GM06990 (cell line): ENCODE data around the gene TUBB2A.
"Not testable (repeated sequence)": the region's sequence is repeated elsewhere in the genome, so short reads cannot be mapped to it uniquely, and the experiment has no call there.

Experiments used
- DNase-seq: peaks from one replicate; pipeline ENCODE4 v3.0.0-alpha.2; 2011; ENCODE audit not compliant: insufficient read length; ENCODE audit errors: extremely low read depth
- H3K27me3 ChIP-seq: replicated peaks from 2 replicates; pipeline ENCODE4 v1.6.0; 2011; ENCODE audit warnings: low read length; ENCODE audit not compliant: control insufficient read depth, insufficient read depth
- H3K36me3 ChIP-seq: 2 replicates; pipeline ENCODE4 v1.5.1; 2011; ENCODE audit warnings: low read length; ENCODE audit not compliant: control insufficient read depth, insufficient read depth
- H3K4me3 ChIP-seq: replicated peaks from 2 replicates; pipeline ENCODE4 v1.5.1; 2011; ENCODE audit warnings: low read depth, mild to moderate bottlenecking, control low read depth, low read length
- CTCF ChIP-seq: IDR thresholded peaks from 2 replicates; pipeline ENCODE4 v1.5.1; 2011; ENCODE audit warnings: low read length, control low read depth, mild to moderate bottlenecking, inconsistent platforms; ENCODE audit not compliant: insufficient read depth, poor library complexity, severe bottlenecking

Gene TUBB2A

GRCh38 chr6:3188262-3188661 is 30.9 kb upstream of the TUBB2A start:
- no peaks in the 10 kb centered on the region for H3K27me3 ChIP-seq
- no peak for DNase-seq
- TF ChIP-seq CTCF: no peak
- no peaks in the 10 kb centered on the region for H3K36me3 ChIP-seq
- no peak overlapping the region for H3K4me3 ChIP-seq

- DNase-seq: peak; percentile 79
- H3K4me3 ChIP-seq: no peak overlapping the region
These were observed 29.6 kb upstream of the TUBB2A start for GRCh38 chr6:3186974-3187382.

GRCh38 chr6:3183066-3183465 is 25.7 kb upstream of the TUBB2A start:
- TF ChIP-seq CTCF: no peak
- Histone ChIP-seq H3K27me3 (no peaks in the 10 kb centered on the region), H3K36me3 (no peaks in the 10 kb centered on the region), H3K4me3 (no peak overlapping the region)
- no peak for DNase-seq

More at GRCh38 chr6:3186974-3187382, 29.6 kb upstream of the TUBB2A start:
- Histone ChIP-seq H3K27me3 (no peaks in the 10 kb centered on the region), H3K36me3 (no peaks in the 10 kb centered on the region)
- no peak for TF ChIP-seq CTCF

- H3K36me3 ChIP-seq: no peaks in the 10 kb centered on the region
- no peak overlapping the region for H3K4me3 ChIP-seq
- no peak for TF ChIP-seq CTCF
- no peaks in the 10 kb centered on the region for H3K27me3 ChIP-seq
- no peak for DNase-seq
These were observed 23.8 kb upstream of the TUBB2A start for GRCh38 chr6:3181105-3181504.

- H3K36me3 ChIP-seq, H3K27me3 ChIP-seq, DNase-seq, H3K4me3 ChIP-seq: not testable (repeated sequence)
These were observed 22.6 kb upstream of the TUBB2A start for GRCh38 chr6:3179945-3180344.

- not testable (repeated sequence) for H3K4me3 ChIP-seq, H3K27me3 ChIP-seq, DNase-seq, H3K36me3 ChIP-seq
These were observed 21.3 kb upstream of the TUBB2A start for GRCh38 chr6:3178666-3179065.

GRCh38 chr6:3176562-3177355 is 19.4 kb upstream of the TUBB2A start:
- H3K27me3 ChIP-seq: no peaks in the 10 kb centered on the region
- no peak for TF ChIP-seq CTCF
- H3K4me3 ChIP-seq: no peak overlapping the region
- DNase-seq: no peak
- H3K36me3 ChIP-seq: no peaks in the 10 kb centered on the region
